NCI-H82 treated with DMSO at 0.1 percent for 48 hours (cell line): ENCODE results near the gene ZNF281.
"Not testable (repeated sequence)": the region's sequence is repeated elsewhere in the genome, so short reads cannot be mapped to it uniquely, and the experiment has no call there.

Experiments
- DNase-seq: peaks from one replicate; lab custom pipeline; 2025; ENCODE audit not compliant: unreplicated experiment; lab: John Stamatoyannopoulos, UW

ZNF281 gene

DNA sequence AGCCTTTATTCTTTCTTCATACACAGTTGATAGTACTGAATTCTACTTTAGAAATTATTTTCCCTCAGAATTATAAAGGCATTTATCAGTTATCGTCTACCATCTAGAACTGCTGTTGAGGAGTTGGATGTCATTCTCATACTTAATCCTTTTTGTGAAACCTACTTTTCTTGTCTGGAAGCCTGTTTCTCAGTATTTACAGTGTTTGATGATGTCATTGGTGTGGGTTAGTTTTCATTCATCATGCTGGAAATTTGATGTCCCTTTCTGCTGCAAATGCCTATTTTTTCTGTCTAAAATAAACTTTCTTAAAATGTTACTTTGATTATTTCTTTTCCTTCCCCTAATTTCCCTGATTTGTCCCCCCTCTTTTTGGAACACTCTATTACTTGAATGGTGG, 22.8 kb upstream of the ZNF281 start:
- no peak for DNase-seq

DNA sequence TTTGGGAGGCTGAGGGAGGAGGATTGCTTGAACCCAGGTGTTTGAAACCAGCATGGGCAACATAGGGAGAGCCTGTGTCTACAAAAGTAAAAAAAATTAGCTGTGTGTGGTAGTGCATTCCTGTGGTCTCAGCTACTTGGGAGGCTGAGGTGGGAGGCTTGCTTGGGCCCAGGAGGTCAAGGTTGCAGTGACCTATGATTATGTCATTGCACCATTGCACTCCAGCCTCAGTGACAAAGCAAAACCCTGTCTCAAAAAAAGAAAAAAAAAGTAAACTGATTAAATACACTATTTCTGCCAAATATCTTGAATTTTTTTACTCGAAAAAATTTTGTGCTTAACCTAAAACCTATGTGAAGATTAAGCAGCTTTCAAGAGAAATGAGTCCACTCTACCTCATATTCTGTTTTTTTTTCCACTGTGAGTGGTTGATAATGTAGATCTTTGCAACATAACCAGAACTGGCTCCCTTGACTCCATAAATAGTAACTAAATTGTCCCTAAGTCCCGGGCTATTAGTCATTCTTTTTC, 19.4 kb upstream of the ZNF281 start:
- no peak for DNase-seq

DNA sequence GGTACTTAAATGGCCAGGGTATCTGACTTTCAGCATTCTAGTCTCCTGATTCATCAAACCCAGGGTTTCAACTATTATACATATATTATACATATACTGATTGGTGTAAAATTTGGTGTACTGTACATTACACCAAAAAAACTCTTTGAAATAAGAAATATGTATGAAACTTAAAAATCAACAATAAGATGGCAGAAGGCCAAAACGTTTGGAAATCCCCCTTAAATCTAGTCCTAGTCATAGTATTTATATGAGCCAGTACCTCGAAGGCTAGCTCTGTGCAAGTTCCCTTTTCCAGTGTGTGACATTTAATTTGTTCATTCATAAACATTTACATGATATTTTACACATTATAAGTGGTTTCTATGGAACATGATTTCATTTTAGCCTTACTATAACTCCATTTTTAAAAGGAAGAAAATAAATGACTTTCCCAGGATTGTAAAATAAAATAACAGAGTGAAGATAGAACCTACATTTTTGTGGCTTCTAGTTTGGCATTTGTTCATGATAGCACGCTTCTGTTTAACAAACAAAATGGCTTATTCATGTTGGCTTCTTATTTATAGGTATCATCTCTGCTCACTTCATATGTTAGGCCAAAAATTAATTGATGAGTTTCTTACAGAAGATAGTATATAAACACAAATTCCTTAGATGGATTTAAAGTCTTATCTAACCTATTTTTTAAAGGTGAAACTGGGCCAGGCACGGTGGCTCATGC, 18.8 kb upstream of the ZNF281 start:
- no peak for DNase-seq

DNA sequence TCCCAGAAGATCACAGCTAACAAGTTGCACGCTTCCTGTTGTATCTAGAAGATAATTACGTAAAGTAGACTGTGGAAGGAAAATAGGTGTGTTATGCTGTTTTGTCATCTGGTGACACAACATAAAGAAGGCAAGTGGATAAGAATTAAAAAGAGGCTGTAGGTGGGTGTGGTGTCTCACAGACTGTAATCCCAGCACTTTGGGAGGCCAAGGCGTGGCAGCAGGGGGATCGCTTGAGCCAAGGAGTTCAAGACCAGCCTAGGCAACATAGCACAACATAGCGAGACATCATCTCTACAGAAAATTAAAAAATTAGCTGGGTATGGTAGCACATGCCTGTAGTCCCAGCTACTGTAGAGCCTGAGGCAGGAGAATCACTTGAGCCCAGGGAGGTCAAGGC, 17.9 kb upstream of the ZNF281 start:
- DNase-seq: no peak

DNA sequence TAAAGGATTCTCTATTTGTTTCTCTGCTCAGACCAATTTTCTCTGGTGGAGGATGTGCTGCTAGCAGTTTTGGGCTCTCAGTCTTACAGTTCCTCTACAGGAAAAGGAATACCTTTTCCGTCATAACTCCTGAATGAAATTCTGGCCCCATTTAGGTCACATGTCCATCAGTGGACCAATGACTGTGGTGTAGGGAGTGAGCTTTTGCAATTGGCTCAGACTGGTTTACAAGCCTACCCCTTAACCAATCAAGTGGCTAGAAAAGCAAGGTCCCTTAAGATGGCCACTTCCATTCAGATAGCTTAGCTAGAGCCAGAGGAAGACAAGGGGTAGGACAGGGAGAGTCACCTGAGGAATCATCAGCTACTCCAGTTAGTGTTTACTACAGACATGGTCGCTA, 16.4 kb upstream of the ZNF281 start:
- DNase-seq: no peak

DNA sequence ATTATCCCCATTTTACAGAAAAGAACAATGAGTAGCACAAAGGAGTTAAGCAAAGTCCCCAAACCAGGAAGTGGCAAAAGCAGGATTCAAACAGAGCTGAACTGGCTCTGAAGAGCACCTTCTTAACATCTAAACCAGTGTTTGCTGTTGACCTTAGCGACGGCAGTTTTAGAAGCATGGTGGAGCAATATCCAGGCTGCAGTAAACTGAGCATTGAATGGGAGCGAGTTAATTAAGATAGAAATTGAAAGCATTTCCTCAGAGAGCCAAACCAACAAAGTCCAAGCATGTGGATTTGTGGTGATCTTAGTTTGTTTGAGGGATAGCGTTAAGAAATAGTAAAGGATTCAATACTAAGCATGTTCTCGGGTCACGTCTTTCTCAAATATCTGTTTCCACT, 13.4 kb upstream of the ZNF281 start:
- no peak for DNase-seq

DNA sequence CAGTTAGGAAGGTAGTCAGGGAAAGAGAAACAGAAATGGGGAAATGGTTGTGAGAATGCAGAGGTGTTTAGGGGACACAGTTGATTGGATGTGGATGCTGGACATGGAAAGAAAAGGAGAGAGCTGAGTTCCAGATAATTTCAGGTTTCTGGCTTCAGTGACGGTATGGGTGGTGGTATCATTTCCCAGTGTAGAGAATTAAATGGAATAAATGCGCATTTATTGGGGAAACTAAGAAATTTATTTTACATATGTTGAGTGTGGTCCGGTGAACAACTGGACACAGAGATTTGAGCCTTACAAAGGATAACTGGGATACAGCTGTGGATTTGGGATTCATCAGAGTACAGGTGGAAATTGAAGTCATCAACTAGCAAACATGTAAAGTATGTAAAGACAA, 12.4 kb upstream of the ZNF281 start:
- no peak for DNase-seq

DNA sequence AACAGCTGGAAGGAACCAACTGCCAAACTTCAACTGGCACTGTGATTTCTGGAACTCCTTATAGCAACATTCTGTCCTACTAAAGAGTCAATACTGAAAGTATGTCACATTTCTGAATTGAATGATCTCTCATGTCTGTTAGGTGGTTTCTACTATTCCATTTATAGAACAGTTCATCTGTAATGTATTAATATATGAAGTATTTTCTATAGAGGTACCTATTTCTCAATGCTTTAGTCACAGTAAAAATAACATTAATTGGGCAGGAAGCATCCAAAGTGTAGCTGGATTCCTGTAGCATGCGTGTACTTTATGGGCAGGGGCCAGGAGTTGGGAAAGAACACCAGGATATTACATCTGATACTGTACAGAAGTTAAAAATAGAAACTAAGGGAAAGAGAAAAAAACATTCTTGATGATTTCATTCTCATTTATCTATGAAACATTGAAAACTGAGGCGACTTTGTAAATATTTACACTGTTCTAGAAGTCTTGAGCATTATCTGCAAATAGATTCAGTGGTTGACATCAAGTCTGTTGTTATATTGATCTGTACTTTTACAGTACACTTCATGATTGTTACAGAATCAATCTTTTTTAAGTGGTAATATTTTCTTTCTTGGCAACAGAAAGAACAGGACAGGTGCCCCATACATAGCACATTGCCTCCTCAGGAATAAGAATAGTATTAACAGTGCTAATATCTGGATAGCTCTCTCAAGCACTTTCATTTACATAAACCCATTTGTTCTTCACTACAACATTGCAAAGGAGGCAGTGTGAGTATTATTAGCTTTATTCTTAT, 6.2 kb upstream of the ZNF281 start:
- DNase-seq: no peak

DNA sequence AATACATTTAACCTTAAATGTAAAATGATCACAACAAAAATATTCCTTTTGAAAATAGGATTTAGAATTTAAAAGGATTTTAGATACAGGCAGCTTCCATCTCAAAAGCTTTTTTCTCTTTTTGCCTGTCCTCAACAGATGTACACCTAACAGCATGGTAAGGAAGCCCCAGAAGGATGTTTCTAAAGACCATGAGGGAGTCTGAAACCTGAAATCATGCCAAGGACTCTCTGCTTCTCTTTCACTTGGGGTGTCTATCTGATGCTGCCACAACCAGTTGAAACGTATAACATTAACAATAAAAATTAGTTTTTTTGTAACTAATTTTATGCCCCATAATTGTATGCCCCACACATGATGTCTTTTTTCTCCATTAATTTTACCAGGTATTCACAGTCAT, 5.4 kb upstream of the ZNF281 start:
- DNase-seq: no peak

DNA sequence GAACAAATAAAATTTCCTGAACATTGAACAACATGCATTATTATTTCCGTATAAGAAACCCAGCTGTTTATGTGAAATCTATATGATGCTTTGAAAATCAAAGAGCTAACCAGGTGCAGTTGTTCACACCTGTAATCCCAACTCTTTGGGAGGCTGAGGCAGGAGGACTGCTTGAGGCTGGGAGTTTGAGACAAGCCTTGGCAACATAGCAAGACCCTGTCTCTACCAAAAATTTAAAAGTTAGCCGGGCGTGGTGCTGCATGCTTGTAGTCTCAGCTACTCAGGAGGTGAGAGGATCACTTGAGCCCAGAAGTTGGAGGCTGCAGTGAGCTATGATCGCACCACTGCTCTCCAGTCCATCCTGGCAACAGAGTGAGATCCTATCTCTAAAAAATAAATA, 4.8 kb upstream of the ZNF281 start:
- DNase-seq: no peak

DNA sequence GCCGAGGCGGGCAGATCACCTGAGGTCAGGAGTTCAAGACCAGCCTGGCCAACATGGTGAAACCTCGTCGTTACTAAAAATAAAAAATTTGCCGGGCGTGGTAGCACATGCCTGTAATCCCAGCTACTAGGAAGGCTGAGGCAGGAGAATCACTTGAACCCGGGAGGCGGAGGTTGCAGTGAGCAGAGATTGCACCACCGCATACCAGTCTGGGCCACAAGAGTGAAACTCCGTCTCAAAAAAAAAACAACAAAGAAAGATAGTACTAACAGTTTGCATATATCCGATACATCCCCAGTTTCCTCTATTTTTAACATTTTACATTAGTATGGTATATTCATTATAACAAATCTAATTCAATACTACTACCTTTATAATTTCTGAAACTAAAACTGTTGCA, 3.9 kb upstream of the ZNF281 start:
- not testable (repeated sequence) for DNase-seq

DNA sequence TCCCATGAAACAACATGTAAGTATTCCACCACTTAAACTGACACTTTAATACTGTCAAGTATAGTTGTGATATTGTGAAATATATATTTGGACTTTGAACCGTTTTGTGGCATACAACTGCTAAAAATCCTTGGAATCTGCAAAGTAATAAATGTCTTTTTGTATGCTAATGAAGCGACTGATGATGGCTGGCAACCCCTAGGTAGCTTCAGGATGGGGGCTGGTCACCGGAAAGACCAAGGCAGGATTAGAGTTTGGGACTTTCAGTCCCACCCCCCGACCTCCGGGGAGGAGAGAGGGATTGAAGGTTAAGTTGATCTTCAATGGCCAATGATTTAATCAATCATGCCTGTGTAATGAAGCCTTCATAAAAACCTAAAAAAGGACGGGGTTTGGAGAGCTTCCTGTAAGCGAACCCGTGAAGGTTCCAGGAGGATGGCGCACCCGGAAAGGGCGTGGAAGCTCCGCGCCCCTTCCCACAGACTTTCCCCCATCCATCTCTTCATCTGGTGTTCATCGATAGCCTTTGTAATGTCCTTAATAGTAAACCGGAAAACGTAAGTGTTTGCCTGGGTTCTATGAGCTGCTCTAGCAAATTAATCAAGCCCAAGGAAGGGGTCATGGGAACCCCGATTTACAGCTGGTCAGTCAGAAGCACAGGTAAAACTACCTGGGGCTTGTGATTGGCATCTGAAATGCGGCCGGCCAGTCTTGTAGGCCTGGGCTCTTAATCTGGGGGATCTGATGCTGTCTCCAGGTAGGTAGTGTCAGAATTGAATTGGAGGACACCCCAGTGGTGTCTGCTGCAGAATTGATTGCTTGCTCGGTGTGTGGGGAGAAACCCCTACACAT, 1.8 kb upstream of the ZNF281 start:
- DNase-seq: no peak

DNA sequence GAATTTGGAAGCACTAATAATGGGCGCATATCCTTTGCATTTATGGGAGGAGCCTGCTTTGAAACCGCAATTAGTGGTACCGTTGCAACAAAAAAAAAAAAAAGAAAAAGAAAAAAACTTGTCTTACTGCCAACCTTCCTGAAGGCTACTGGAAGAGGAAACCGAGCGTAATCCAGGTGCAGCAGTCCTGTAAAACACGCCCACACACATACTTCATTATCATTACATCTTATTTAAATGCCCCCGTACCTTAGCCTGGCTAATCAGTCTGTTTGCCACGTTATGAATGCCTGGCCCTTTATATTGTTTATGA, 686 bp upstream of the ZNF281 start:
- no peak for DNase-seq

DNA sequence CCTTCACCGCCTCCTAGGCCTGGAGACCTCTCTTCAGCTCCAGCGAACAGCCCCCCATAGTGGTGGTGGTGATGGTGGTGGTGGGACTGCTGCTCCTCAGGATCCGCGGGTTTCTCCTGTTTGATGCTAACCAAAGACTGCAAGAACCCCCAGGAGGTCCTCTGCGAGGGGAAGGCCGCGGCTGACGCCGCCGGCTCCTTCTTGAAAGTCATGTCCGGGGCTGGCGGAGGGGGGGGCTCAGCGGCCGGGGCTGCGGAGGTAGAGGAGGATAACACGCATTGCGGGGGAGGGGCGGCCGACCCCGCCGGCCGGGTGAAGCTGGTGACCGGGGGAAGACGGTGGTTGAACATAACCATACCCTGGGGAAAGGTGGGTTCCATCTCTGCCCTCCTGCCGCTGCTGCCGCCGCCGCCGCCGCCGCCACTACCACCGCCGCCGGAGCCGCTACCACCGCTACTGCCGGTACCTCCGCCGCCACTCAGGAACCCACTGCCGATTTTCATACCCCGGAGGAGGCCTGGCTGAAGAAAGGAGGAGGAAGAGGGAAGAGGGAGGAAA, 554 bp downstream of the ZNF281 start:
- no peak for DNase-seq

DNA sequence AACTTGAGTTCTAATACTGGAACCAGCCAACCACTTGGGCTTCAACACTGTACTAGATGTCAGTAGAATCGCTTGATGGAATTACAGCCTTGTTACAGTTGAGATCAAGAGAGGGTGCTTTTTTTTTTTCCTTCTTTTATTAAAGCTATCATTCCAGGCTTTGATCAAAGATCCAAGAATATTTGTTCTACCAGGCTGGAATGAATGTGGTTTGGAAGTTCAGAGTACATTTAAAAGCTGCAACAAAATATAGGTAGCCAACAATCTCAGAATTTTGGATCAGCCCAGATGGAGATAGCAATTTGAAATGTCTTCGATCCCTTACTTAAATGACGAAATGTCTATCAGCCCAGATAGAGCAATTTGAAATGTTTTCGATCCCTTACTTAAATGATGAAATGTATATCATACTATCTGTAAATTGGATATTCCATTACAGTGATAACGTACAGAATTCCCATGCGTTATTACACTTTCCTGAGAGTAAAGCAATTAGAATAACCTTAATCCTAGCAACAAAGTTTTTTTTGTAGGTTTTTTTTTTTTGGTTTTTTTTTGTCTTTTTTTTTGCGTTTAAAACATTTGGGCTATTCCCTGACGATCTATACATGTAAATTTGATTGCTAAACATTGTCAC, 3.6 kb downstream of the ZNF281 start:
- no peak for DNase-seq

DNA sequence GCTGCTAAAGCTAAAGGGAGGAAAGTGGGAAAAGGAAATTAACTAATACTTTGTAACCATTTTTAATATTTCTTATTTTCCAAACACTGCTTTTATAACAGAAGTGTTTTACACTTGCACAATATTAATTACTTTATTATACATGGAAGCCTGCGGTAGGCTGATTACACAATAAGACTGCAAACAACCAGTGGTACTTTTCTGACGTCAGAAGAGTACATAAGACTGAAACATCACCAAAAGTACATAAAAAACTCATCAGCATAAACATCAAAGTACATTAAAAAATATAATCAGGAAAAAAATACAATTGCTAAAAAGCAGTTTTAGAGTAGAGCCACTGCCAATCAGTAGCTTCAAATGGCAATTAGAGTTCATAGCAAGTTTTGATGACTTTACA, 4.6 kb downstream of the ZNF281 start:
- no peak for DNase-seq

DNA sequence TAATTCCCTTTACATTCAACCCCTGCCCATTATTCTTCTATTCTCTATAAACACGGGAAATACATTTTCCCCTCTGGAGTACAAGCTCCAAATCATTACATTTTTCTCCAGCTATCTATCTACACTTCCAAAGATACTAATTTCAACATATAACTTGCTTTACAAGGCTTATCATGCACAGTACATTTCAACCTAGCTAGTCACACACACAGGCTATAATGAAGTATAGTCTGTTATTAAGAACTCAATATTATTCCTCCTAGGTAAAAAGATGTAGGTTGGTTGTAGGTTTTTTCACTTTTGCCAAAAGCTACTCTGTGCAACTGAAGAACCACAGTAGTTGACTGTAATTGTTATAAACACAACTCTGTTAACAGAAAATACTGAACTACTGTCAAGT, 8.1 kb downstream of the ZNF281 start:
- DNase-seq: no peak

DNA sequence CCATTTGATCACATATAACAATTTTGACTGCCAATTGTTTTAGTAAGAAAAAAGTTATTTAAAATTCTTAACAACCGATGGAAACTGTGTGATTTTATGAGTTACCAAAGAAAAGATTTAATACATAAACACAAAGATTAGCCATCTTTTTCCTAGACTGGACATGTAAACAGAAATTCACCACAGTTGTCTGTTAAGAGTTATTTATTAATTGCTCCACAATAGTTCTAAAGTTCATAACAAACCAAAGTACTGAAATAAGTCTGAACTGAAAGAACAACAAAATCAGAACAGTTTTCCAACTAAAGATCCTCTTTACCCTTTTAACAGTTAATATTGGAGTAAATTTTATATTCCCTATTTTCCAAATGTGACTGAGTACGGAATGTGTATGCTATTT, 8.6 kb downstream of the ZNF281 start:
- no peak for DNase-seq

DNA sequence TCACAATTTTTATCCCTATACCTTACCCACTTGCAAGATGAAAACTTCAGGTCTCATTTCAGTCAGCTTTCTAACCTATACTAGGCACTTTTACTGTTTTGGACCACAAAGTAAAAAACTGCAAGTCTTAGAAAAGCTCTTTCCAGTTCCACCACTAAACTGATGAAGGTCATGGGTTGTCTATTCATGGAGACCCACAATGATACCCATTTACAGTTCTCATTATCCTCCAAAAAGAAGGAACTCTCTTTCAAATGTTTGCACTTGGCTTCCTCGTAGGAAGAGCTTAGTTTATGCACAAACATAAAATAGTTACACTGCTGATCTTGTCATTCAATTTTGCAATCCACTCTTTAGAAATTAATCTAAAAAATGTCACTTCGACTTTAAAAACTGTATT, 9.3 kb downstream of the ZNF281 start:
- DNase-seq: no peak

DNA sequence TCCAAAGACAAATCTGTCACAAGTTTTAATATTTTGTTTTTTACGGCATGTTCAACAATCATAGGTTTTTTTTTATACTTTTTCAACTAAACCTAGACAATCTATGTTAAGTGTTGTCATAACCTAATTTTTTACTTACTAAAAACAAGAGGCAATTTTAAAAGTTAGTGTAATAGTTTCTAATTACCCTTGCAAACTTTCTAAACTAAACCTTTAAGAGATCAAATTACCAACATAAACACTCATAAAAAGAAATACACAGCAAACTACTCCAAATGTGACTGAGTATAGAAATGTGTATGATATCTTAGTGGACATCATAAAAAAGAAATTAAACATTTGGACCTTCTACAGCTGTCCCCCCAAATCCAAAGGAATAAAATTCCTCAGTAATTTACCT, 10.0 kb downstream of the ZNF281 start:
- DNase-seq: no peak

DNA sequence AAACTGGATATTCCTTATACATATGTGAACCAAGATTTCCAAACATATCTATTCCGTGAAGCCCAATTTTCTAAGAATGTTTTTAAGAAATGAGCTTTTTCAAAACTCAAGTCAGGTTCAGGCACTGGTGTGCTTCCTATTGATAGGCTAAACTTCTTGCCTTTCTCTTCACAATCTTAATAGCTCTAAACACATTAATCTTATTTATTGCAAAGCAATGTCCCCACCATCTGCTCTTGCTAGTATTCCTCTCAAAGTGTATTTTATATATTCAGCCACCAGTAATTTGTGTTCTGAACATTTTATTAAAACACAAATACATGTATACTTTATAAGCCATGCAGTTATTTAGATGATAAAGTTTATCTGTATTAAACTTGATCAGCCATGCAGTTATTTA, 11.5 kb downstream of the ZNF281 start:
- DNase-seq: peak; percentile 73
